GM19023 (cell line): Measurements from ENCODE around the gene VIPR2.

Experiments
- ATAC-seq: cut with Tn5 transposase; IDR thresholded peaks from one replicate; pipeline ENCODE4 v1.9.1; 2021; ENCODE audit warnings: mild to moderate bottlenecking, moderate library complexity; ENCODE audit not compliant: unreplicated experiment

Gene VIPR2

DNA sequence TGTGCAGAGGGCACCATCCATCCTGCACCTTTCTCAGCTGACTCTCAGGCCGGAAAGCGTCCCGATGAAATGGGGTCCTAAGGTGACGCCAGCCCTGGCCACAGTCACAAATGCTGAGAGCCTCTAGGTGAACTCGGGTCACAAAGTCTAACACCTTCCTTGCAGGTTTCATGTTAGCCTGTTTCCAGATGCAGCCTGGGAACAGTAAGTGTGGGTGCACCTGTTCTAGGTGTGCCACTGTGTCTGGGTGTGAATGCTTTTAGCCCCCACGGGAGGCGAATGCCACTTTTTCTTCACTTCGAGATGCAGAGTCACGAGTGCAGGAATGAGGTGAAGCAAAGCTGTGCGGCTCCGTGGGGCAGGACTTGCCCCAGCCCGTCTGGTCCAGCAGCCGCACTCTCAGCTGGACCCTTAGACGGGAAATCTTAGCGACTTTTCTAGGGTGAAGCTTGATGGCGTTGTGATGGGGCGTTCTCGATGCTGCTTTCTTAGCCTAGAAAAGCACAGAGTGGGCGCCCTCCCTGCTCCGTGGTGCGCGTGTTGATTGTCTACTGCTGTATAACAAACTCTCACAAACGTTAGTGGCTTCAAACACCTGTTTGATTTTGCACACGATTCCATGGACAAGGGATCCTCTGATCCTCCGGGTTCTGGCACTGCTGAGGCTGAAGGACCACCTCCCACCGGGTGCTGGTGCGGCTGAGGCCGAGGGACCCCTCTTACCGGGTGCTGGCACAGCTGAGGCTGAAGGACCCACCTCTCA, 13.6 kb upstream of the VIPR2 start:
- ATAC-seq: no peak

- ATAC-seq: no peak
Measured at GRCh38 chr7:159157714-159158113, 13.0 kb upstream of the VIPR2 start.

GRCh38 chr7:159156436-159157245, 12.0 kb upstream of the VIPR2 start:
- no peak for ATAC-seq

DNA sequence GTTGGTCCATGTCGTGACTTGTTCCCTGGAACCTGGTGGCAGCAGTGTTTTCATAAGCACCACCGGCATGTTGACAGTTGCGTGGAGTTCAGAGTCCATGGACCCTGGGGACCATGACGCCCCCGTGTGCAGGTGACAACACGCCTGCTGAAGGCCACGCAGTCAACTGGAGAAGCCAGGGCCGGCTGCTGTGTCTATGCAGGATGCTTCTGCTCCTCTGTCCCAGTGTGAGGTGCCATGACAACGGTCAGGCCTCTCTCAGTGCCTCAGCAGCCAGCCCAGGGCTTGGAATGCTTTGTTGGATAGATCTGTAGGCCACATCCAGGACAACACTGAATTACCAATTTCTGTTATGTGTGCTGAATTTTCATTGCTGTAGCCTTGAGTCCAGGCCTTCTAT, 10.7 kb upstream of the VIPR2 start:
- no peak for ATAC-seq

DNA sequence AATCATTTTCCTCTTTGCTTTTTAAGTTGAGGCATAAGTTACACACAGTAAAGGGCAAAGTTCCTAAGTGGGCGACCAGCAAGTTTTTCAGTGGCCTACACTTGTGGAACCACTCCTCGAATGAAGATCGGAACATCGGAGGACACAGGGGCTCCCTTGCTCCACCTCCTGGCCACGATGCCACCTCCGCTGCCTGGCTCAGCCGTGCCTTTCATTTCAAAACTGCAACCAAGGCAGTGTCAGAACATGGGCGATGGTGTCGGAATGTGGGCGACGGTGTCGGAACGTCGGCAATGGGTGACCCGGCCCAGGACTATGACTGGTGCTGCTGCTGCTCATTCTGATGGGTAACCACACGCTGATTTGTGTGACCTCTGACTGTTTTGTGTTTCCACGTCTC, 9.6 kb upstream of the VIPR2 start:
- no peak for ATAC-seq

DNA sequence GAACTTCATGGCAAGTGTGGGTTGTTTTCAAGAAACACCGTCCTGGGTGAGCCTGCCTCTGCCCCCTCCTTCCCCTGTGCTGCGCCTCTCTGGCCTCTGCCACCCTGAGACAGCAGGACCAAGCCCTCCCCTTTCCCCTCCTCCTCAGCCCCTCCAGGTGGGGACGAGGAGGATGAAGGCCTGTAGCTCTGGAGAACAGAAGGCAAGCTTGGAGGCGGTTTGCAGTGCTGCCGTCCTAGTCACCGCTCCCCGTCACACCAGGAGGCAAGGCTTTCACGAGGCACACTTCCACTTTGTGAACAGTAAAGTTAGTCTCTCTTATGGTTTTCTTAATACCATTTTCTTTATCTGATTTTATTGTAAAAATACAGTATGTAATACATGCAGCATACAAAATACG, 8.8 kb upstream of the VIPR2 start:
- ATAC-seq: no peak

DNA sequence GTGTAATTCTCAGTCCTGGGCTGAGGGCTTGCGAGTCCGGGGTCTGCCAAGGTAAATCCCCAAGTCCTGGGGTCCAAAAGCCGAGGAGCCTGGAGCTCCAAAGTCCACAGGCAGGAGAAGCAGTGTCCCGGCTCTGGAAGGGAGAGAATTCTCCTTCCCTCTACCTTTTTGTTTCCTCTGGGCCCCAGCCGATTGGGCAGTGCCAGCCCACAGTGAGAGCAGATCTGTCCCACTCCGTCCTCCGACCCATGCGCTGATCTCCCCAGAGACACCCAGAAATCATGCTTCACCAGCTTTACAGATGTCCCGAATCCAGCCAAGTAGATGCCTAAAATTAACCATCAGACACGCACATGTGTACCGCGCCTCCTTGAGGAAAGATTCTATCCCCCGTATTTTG, 8.1 kb upstream of the VIPR2 start:
- ATAC-seq: no peak

- no peak for ATAC-seq
Measured at GRCh38 chr7:159151231-159151630, 6.6 kb upstream of the VIPR2 start.

DNA sequence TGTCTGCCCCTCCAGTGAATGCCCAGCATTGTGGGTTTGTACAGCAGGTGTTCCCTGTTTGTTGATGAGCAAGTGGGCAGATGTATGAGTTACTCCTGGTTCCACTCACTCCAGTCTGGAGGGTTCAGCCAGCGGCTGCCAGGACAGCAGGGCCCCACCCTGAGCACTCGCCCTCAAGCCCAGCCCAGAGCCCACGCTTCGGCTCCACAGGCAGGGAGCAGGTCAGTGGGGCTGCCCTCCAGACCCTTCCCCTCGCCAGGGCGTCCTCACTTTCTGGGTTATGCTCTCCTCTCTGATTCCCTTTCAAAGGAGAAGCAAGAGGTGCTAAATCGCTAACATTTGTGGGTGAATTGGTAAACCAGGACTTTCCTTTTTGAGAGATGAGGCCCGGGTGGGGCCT, 4.8 kb upstream of the VIPR2 start:
- no peak for ATAC-seq

GRCh38 chr7:159148430-159149395, 4.0 kb upstream of the VIPR2 start:
- no peak for ATAC-seq

GRCh38 chr7:159147687-159148086, 3.0 kb upstream of the VIPR2 start:
- ATAC-seq: no peak

GRCh38 chr7:159147246-159147645, 2.6 kb upstream of the VIPR2 start:
- ATAC-seq: no peak

GRCh38 chr7:159146084-159146858, 1.6 kb upstream of the VIPR2 start:
- no peak for ATAC-seq

GRCh38 chr7:159145490-159145855, 806 bp upstream of the VIPR2 start:
- no peak for ATAC-seq

DNA sequence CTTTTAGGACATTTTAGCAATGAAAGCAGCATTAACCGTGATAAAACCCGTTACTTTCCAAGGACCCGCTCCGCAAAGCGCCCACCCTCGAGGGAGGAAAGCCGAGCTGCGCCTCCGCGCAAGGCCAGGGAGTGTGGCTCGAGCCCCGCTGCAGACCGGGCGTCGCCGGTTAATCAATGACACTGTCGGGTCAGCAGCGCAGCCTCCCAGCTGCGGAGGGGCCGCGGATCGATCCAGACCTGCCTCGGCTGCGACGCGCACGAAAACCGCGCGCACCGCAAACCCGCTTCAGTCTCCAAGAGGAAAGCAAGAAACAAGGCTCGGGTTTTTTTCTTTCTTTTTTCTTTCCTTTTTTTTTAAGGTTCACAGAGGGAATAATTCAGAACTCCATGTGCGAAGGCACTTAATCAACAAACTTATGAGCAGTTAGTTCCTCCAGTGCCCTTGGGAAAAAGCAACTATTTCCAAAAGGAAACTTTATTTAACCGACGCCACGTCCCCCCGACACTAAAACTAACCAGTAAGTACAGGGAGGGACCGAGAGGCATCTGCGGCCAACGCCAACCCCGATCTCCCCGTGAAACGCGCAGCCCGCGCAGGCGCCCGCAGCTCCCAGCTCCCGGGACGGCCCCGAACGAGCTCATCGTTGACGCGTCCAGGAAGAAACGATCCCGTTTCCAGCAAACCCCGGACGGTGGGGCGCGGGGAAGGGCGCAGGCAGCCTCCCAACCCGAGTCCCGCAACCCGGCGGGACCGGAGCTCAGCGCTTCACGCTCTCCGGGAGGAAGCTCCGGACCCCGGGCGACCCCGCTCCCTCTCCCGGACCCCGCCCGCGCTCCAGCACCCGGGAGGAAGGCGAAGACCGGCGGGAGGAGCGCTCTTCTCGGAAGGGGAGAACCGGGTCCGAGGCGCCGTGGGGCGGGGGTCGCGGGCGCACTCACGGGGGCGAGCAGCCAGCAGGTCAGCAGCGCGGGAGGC, 598 bp downstream of the VIPR2 start:
- ATAC-seq: no peak

GRCh38 chr7:159142730-159143129, 1.9 kb downstream of the VIPR2 start:
- no peak for ATAC-seq

DNA sequence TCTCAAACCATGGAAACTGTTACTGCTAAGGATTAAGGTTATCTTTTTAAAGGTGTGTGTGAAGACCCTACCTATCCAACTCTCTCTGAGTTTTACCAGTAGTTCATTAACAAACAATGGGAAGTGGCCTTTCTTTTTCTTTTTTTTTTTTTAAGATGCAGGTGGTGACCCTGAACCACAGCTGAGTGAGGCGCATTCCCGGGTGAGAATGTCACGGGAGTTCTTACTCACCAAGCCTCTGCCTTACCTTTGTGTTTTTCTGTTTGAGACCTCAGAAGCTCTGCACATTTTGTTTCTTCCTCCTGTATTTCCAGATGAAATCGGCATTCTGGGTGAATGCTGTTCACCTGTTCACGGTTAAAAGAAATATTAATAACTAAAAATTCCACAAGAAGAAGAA, 2.5 kb downstream of the VIPR2 start:
- ATAC-seq: no peak

DNA sequence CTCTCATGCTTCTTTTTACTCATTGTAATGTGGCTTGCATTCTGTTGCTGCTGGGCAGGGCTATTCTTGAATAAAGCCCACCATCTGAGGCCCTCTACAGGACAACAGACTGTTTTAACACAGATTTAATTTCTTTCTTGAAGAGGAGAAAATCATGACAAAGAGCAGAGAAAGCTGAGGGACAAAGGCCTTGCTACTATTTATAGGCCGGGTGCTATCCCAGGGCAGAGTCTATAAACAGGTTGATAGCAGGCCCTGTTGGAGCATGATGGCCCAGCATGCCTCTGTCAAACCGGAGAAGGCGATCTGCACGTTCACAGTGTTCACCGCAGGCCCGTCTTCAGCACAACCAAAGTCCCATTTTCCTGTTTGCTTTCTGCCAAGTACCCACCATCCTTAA, 3.0 kb downstream of the VIPR2 start:
- no peak for ATAC-seq

- no peak for ATAC-seq
Measured at GRCh38 chr7:159141167-159141566, 3.5 kb downstream of the VIPR2 start.
